BLaER1 treated with 17β-estradiol and CSF1 and Interleukin-3, amounts not matched to agents 10 nM and 100 nM (cell line): ENCODE measurements around the gene PRKCH.

Experiments
- H3K27ac ChIP-seq, 11 experiments: shearing (Covaris generic); formaldehyde crosslinking; 2 replicates each; pipeline ENCODE4 v1.8.1; 2022
- H3K27me3 ChIP-seq, 11 experiments: shearing (Covaris generic); formaldehyde crosslinking; 2 replicates each; pipeline ENCODE4 v1.8.1; 2022
- H3K36me3 ChIP-seq, 11 experiments: shearing (Covaris generic); formaldehyde crosslinking; 2 replicates each; pipeline ENCODE4 v1.8.1; 2022
- H3K4me1 ChIP-seq, 10 experiments: shearing (Covaris generic); formaldehyde crosslinking; 2 replicates each; pipeline ENCODE4 v1.8.1; 2022
- H3K4me2 ChIP-seq, 11 experiments: shearing (Covaris generic); formaldehyde crosslinking; 2 replicates each; pipeline ENCODE4 v1.8.1; 2022
- H3K4me3 ChIP-seq, 10 experiments: shearing (Covaris generic); formaldehyde crosslinking; 2 replicates each; pipeline ENCODE4 v1.8.1; 2022
- H3K9ac ChIP-seq, 11 experiments: shearing (Covaris generic); formaldehyde crosslinking; 2 replicates each; pipeline ENCODE4 v1.8.1; 2022
- H3K9me3 ChIP-seq, 11 experiments: shearing (Covaris generic); formaldehyde crosslinking; replicated peaks in 1 of 11; 2 replicates each; pipeline ENCODE4 v1.8.1; 2022
- H4K20me1 ChIP-seq, 11 experiments: shearing (Covaris generic); formaldehyde crosslinking; 2 replicates each; pipeline ENCODE4 v1.8.1; 2022
- Cebpa-rat ChIP-seq, 11 experiments: shearing (Covaris generic); IDR thresholded peaks; 2 replicates each; pipeline ENCODE4 v1.8.1; 2022

PRKCH gene

DNA sequence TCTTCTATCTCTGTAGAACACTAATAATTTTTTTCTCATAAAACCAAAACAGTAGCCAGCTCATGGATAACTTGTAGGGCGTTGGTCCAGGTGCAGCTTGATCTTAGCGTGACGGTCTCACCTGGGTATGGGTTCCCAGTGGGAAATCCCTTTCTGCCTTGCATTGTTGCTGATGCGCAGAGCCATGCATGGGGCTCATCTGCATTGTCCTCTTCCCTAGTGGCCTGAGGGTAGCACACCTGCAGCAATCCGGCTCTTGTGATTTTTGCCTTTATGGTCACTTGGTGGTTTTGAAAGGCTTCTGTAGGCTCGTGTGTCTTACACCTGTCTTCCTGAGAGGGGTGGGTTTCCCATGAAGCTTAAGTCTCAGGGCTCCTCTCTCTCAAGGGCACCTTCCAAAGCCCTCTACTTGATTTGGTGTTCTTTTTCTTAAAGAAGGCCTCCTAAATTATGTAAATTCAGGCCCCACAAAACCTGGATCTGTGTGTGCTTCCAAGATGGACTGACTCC, 130.6 kb downstream of the PRKCH start:
- H3K4me2 ChIP-seq, result peak overlapping the region in 7 of 11 experiments; percentile 9 to 45 (median 29); a peak in 9 of 22 replicates
- H3K9ac ChIP-seq, result no peak overlapping the region
- no peaks in the 10 kb centered on the region for H3K27me3 ChIP-seq
- peaks cover 0 to 49% (median 8%) of the 10 kb centered on the region in 11 experiments; a peak in 9 of 22 replicates for H3K36me3 ChIP-seq
- peak overlapping the region in 1 of 11 experiments; percentile 18; a peak in 1 of 22 replicates for H3K27ac ChIP-seq
- H4K20me1 ChIP-seq, result no peaks in the 10 kb centered on the region
- H3K4me3 ChIP-seq, result no peak overlapping the region
- H3K9me3 ChIP-seq, result no peaks in the 10 kb centered on the region
- TF ChIP-seq Cebpa-rat (IDR thresholded peaks at IDR 0.05), result no peak
- H3K4me1 ChIP-seq, result peaks cover 0 to 19% (median 12%) of the 10 kb centered on the region in 10 experiments; a peak in 13 of 20 replicates

GRCh38 chr14:61452452-61452851, 131.1 kb downstream of the PRKCH start:
- H3K4me2 ChIP-seq, result peak overlapping the region in 7 of 11 experiments; percentile 9 to 45 (median 29); a peak in 9 of 22 replicates
- peaks cover 0 to 54% (median 12%) of the 10 kb centered on the region in 11 experiments; a peak in 12 of 22 replicates for H3K36me3 ChIP-seq
- peak overlapping the region in 1 of 11 experiments; percentile 18; a peak in 1 of 22 replicates for H3K27ac ChIP-seq
- no peaks in the 10 kb centered on the region for H4K20me1 ChIP-seq
- H3K4me1 ChIP-seq, result peaks cover 0 to 22% (median 15%) of the 10 kb centered on the region in 10 experiments; a peak in 13 of 20 replicates
- H3K9ac ChIP-seq, result no peak overlapping the region
- H3K4me3 ChIP-seq, result no peak overlapping the region
- TF ChIP-seq Cebpa-rat (IDR thresholded peaks at IDR 0.05), result no peak
- H3K9me3 ChIP-seq, result no peaks in the 10 kb centered on the region
- no peaks in the 10 kb centered on the region for H3K27me3 ChIP-seq

- Histone ChIP-seq H3K9me3 (no peaks in the 10 kb centered on the region), H3K4me2 (no peak overlapping the region), H3K36me3 (peaks cover 0 to 62% (median 20%) of the 10 kb centered on the region in 11 experiments; a peak in 13 of 22 replicates), H3K9ac (no peak overlapping the region), H3K27me3 (no peaks in the 10 kb centered on the region), H3K4me1 (peaks cover 0 to 22% (median 15%) of the 10 kb centered on the region in 10 experiments; a peak in 13 of 20 replicates), H3K27ac (no peak overlapping the region), H4K20me1 (no peaks in the 10 kb centered on the region), H3K4me3 (no peak overlapping the region)
- no peak for TF ChIP-seq Cebpa-rat (IDR thresholded peaks at IDR 0.05)
Observed at GRCh38 chr14:61453103-61453767, 131.9 kb downstream of the PRKCH start.

- no peaks in the 10 kb centered on the region for H4K20me1 ChIP-seq
- no peaks in the 10 kb centered on the region for H3K27me3 ChIP-seq
- no peak overlapping the region for H3K4me3 ChIP-seq
- no peaks in the 10 kb centered on the region for H3K9me3 ChIP-seq
- no peak overlapping the region for H3K4me2 ChIP-seq
- TF ChIP-seq Cebpa-rat (IDR thresholded peaks at IDR 0.05), result no peak
- no peak overlapping the region for H3K9ac ChIP-seq
- peaks cover 0 to 72% (median 22%) of the 10 kb centered on the region in 11 experiments; a peak in 13 of 22 replicates for H3K36me3 ChIP-seq
- no peak overlapping the region for H3K27ac ChIP-seq
- H3K4me1 ChIP-seq, result peaks cover 0 to 22% (median 15%) of the 10 kb centered on the region in 10 experiments; a peak in 13 of 20 replicates
Observed at GRCh38 chr14:61454545-61454944, 133.2 kb downstream of the PRKCH start.

DNA sequence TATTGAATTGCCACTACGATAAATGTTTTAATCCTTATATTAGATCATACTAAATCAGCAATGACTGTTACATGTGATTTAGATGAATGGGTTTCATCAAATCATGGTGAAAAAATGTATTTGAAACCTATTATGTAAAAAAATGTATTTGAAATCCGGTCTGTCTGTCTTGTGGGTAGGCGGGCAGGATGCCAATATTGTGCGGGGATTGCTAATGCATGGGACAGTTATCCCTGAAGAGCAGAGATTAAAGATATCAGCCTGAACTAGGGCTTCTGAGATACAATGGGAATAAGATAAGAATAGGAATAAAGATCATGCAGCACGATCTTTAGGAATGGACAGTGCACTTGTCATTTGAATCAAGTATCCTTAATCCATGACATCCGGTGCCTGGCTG, 134.0 kb downstream of the PRKCH start:
- Histone ChIP-seq H3K36me3 (peaks cover 0 to 76% (median 23%) of the 10 kb centered on the region in 11 experiments; a peak in 14 of 22 replicates), H3K4me3 (no peak overlapping the region), H3K9ac (no peak overlapping the region), H3K4me1 (peaks cover 0 to 22% (median 15%) of the 10 kb centered on the region in 10 experiments; a peak in 13 of 20 replicates), H4K20me1 (no peaks in the 10 kb centered on the region), H3K4me2 (no peak overlapping the region), H3K27ac (no peak overlapping the region), H3K27me3 (no peaks in the 10 kb centered on the region), H3K9me3 (no peaks in the 10 kb centered on the region)
- no peak for TF ChIP-seq Cebpa-rat (IDR thresholded peaks at IDR 0.05)

GRCh38 chr14:61456720-61457119, 135.3 kb downstream of the PRKCH start:
- Histone ChIP-seq H3K4me3 (no peak overlapping the region), H3K4me2 (peak overlapping the region in 9 of 11 experiments; percentile 10 to 47 (median 21); a peak in 12 of 22 replicates), H3K9me3 (no peaks in the 10 kb centered on the region), H3K27ac (no peak overlapping the region), H3K27me3 (no peaks in the 10 kb centered on the region), H3K4me1 (peaks cover 5 to 29% (median 16%) of the 10 kb centered on the region in 10 experiments; a peak in 17 of 20 replicates), H4K20me1 (no peaks in the 10 kb centered on the region), H3K9ac (no peak overlapping the region), H3K36me3 (peaks cover 0 to 72% (median 23%) of the 10 kb centered on the region in 11 experiments; a peak in 14 of 22 replicates)
- no peak for TF ChIP-seq Cebpa-rat (IDR thresholded peaks at IDR 0.05)

DNA sequence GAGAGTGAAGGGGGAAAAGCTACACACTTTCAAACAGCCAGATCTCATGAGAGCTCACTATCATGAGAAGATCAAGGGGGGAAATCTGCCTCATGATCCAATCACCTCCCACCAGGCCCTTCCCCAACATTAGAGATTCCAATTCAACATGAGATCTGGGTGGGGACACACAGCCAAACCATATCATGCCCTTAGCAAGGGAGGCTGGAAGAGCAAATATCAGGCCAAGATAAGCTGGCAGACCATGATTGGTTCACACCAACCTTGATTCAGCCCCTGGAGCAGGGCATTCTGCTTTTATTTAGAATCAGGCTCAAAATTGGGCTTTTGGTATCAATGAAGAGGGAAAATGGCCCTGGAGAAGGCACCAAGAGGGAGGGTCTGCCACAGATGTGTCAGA, 137.4 kb downstream of the PRKCH start:
- TF ChIP-seq Cebpa-rat (IDR thresholded peaks at IDR 0.05), result no peak
- Histone ChIP-seq H3K4me2 (no peak overlapping the region), H3K4me3 (no peak overlapping the region), H3K9me3 (peaks cover 0 to 1% (median under 1%) of the 10 kb centered on the region in 11 experiments; a peak in 5 of 22 replicates), H3K9ac (no peak overlapping the region; a peak in 1 of 22 replicates), H3K27me3 (no peaks in the 10 kb centered on the region), H3K36me3 (peaks cover 0 to 66% (median 24%) of the 10 kb centered on the region in 11 experiments; a peak in 14 of 22 replicates), H3K27ac (no peak overlapping the region), H3K4me1 (peaks cover 20 to 31% (median 22%) of the 10 kb centered on the region in 10 experiments), H4K20me1 (no peaks in the 10 kb centered on the region)

DNA sequence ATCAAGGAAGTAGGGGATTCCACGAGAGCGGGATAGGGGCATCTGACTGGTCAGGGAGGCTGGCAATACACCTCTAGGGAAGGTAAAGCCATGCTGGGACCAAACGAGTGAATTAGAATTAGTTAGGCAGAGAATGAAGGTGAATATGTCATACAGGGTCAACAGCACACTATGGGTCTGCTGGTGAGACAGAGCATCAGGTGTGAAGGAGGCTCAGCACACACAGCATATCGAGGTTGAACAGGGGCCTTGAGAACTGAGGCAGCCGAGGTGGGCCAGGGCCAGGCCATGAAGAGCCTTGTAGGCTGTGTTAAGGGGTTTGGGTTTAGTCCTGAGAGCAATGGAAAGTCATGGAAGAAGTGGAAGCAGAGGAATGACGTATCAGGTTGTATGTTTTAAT, 137.8 kb downstream of the PRKCH start:
- no peak overlapping the region for H3K4me3 ChIP-seq
- no peaks in the 10 kb centered on the region for H4K20me1 ChIP-seq
- H3K36me3 ChIP-seq, result peaks cover 0 to 67% (median 28%) of the 10 kb centered on the region in 11 experiments; a peak in 15 of 22 replicates
- peaks cover 20 to 31% (median 22%) of the 10 kb centered on the region in 10 experiments for H3K4me1 ChIP-seq
- no peak overlapping the region for H3K4me2 ChIP-seq
- H3K27ac ChIP-seq, result no peak overlapping the region
- peaks cover 0 to 6% (median 4%) of the 10 kb centered on the region in 11 experiments; a peak in 12 of 22 replicates for H3K9me3 ChIP-seq
- TF ChIP-seq Cebpa-rat (IDR thresholded peaks at IDR 0.05), result no peak
- H3K27me3 ChIP-seq, result no peaks in the 10 kb centered on the region
- no peak overlapping the region for H3K9ac ChIP-seq

GRCh38 chr14:61460063-61460462, 138.7 kb downstream of the PRKCH start:
- Histone ChIP-seq H3K9me3 (peaks cover 0 to 12% (median 10%) of the 10 kb centered on the region in 11 experiments; a peak in 13 of 22 replicates), H3K36me3 (peaks cover 0 to 64% (median 31%) of the 10 kb centered on the region in 11 experiments; a peak in 15 of 22 replicates), H3K4me1 (peaks cover 20 to 31% (median 22%) of the 10 kb centered on the region in 10 experiments), H3K27ac (no peak overlapping the region), H3K9ac (no peak overlapping the region), H3K27me3 (no peaks in the 10 kb centered on the region), H3K4me3 (no peak overlapping the region), H4K20me1 (no peaks in the 10 kb centered on the region), H3K4me2 (no peak overlapping the region)
- TF ChIP-seq Cebpa-rat (IDR thresholded peaks at IDR 0.05), result no peak
